H1 (cell line): ENCODE measurements around the gene COTL1. TPM values are rescaled to one million over a fixed set of nuclear protein-coding genes. Genes with fewer than 3 reads are reported as not detected.

Source experiments
- KDM1A ChIP-seq: fragments of 200-600, 300-600 bp; sonication (generic); IDR thresholded peaks from 2 replicates; pipeline ENCODE4 v1.7.1; 2016; ENCODE audit warnings: mild to moderate bottlenecking, low read length, borderline replicate concordance
- PHF8 ChIP-seq: fragments of 200-600 bp; sonication (generic); conservative IDR thresholded peaks from 2 replicates; pipeline ENCODE4 v1.7.1; 2012; ENCODE audit warnings: low read depth, mild to moderate bottlenecking, inconsistent platforms, low read length, moderate library complexity
- TBP ChIP-seq: IDR thresholded peaks from 2 replicates; pipeline ENCODE4 v1.6.1; 2011; ENCODE audit warnings: low read depth, low read length, improper control_type of control experiment
- ZNF274 ChIP-seq: IDR thresholded peaks from 2 replicates; pipeline ENCODE4 v1.7.0; 2012; ENCODE audit warnings: low read length, borderline replicate concordance; ENCODE audit errors: extremely low read depth
- polyA plus RNA-seq, 7 experiments: library from polyadenylated mRNA; depleted of rRNA in 3 of 7; stranded (reverse) in 5 of 7; unstranded in 2 of 7; fragments of >200 nt in 5 of 7; fragments of 200-250 nt in 2 of 7; gene quantifications; 1 replicate in 5 of 7; 2 replicates in 1 of 7; 4 replicates in 1 of 7; pipeline versions ENCODE4 v1.2.1 to v1.2.3, GENCODE V29; 2011 to 2013; ENCODE audit warnings: missing spikeins in 2 of 7, mixed read lengths in 2 of 7
- total RNA-seq: library from RNA; stranded (reverse); fragmentation: NEBNext Ultra II Directional; extraction: Animal tissue kit (Norgen Biotek cat#: 25700); gene quantifications from 2 replicates; pipeline ENCODE4 v1.2.1, GENCODE V29; 2021

COTL1 gene
- total and polyA plus RNA-seq, 2 of the 8 experiments (the other 6 are each of a cell fraction or from before 2014, with no cell fraction given), result 59.2 to 183 TPM

GRCh38 chr16:84652566-84652965 lies 34.7 kb upstream of the COTL1 start (continued):
- no peak for TF ChIP-seq KDM1A
- TF ChIP-seq PHF8, result no peak
- TF ChIP-seq TBP, result no peak
- no peak for TF ChIP-seq ZNF274
